Limb (tissue), 2 donors: Measurements from ENCODE around the gene NPEPL1.
"Not testable (repeated sequence)": the region's sequence is repeated elsewhere in the genome, so short reads cannot be mapped to it uniquely, and the experiment has no call there.

ENCODE experiments used
- DNase-seq, 2 donors: peaks; one replicate each; pipeline ENCODE4 v3.0.0-alpha.2; 2016; ENCODE audit errors: extremely low spot score in 2 of 2

NPEPL1 gene

DNA sequence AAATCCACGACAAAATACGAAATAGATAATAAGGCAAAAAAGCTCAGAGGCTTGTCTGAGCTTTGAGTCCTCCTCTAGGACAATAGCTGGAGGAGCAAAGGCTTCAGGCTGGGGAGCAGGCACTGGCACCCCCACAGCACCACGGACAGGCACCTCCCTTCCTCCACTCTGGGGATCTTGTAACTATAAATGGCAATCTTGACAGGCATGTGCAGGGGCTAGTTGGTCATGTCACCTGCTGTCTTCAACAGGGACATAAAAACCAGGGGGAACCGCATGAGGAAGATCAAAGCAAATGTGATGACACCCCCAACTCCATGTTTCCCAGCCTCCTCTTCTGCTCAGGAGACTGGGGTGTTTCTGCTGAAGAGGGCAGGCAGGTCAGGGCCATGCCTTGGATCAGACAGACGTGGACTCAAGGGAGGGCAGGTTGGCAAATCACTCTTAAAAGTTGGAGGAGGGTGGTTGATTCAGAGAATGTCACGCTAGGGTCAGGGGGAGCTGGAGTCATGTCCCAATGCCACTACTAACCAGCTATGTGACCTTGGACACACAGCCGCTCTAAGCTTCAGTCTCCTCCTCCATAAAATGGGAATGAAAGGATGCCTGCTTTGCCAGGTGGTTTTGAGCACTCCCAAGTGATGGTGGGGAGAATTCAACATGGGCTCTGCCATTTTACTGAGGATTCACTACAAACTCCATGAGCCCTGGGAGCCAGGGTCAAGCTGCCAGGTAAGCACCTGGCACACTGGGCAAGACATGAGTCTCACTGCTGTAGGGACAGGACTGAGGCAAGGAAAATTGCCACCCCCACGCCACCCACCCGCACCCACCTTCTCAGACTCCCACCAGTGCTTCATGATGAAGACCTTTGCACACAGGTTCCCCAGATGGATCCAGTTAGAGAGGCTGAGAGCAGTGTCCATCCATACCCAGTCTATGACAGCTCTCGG is 48.0 kb downstream of the NPEPL1 start:
- no peak for DNase-seq

DNA sequence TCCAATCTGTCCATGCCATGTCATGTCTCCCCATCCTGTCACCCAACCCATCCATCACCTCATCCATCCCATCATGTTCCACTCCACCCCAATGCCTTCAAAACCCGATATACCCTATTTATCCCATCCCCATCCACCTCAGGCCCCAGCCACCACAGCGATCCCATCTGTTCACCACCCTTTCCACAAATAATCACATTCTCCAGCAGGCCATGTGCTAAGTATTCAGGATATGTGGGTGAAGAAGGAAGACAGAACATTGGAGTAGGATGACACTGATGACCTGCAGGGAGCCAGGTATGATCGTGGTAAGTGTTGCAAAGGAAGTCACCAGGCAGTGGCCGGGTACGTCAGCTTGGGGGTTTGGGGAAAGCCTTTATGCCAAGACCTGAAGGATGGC is 48.8 kb downstream of the NPEPL1 start:
- no peak for DNase-seq

DNA sequence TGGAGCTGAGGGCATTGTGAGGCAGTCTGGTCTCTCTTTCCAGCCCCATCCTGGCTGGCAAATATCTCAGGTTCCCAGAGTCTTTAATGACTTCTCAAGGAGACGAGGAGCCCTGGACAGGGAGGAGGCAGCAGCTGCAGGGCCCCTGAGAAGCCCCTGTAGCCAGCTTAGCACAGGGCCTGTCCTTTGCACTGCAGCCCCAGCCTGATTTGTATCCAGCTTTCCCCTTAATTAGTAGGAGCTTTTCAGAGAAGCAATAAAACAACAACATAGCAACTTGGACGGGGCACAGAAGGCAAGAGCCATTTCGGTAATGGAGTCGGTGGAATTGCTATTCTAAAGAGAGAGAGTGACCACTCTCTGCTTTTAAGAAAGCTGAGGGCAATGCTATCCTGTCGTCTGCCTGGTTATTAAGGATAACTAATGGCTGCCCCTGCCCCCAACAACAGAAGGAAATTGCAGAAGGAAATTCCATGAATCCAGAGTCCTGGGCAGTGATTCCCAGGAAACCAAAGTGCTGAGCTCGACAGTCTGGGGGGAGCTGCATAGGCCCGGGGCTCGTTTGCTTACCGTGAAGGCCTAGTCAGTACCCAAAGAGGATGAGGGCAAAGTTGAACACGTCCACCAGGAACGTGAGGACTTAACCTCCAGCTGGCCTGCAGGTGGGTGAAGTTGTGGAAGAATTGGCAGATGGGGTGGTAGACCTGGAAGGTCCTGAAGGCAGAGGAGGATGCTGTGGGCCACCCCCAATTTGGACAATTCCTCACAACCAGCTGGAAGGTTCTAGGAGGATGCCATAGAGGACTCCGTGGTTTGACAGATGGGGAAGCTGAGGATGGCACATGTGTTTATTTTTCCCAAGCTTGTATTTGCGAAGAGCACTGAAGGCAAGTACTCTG is 50.3 kb downstream of the NPEPL1 start:
- no peak for DNase-seq

DNA sequence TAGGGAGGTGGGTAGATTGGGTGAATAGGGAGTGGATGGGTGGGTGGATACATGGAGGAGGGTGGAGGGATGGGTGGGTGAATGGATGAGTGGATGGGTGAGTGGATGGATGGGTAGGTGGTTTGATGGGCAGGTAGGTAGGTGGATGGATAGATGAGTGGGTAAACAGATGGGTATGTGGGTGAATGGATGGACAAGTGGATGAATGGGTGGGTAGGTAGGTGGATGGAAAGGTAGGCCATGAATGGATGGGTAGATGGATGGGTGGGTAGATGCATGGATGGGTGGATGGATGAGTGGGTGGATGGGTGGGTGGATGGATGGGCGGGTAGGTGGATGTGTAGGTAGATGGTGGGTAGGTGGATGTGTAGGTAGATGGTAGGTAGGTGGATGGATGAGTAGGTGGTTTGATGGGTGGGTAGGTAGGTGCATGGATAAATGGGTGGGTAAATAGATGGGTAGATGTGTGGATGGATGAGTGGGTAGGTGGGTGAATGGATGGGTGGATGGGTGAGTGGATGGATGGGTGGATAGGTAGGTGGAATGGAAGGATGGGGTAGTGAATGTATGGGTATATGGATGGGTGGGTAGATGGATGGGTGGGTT is 51.4 kb downstream of the NPEPL1 start:
- DNase-seq, result no peak

DNA sequence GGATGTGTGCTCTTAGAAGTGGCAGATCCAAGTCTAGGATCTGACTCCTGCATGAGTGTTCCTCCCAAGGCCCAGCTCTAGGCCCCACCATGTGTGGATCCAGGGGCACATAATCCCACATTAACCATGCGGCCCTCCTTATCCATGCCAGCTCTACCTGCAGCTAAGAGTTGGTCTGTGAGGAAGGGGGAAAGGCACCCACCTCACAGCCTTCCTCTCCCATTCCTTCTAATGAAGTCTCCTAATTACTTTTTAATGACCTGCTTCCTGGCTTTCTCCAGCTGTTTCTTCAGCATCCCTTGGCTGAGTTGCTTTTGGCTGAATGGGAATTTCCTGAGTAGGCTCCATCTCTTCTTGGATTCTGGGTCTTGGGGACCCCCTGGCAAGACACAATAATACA is 52.2 kb downstream of the NPEPL1 start:
- DNase-seq, result no peak

DNA sequence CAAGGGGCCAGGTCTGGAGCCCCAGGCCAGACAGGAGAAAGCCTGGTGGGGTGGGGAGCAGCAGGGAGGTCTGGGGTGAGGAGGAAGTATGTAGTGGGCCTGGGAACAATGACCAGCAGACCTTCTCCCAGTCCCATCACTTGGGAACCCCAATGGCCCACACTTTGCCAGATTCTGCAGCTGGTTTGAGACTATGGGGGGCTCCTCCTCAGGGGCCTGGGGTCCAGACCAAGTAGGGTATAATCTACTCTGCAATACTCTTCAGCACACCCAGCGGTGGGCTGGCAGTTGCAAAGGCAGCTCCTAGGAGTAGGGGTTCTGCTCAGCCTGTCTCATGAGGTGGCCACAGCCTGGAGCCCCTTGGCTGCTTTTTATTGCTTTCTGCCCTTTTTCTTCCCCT is 52.8 kb downstream of the NPEPL1 start:
- no peak for DNase-seq

DNA sequence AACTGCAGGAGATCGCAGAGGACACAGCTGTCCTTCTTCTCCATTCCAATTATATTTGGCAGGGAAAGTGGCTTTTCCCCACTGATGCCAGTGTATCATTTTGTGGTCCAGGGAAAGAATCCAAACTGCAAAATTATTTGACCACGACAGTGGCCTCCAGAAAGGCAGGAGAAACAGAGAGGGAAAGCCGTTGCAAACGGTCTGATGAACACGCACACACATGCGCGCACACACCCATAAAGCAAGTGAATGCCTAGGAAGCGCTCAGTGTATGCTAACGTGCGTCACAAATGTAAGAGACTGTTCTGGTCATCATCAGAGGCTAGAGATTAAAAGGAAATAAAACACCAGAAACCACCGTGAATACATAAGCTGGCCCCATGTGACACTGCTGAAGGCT is 54.0 kb downstream of the NPEPL1 start:
- DNase-seq, result peak in 1 of 2 donors; percentile 45

DNA sequence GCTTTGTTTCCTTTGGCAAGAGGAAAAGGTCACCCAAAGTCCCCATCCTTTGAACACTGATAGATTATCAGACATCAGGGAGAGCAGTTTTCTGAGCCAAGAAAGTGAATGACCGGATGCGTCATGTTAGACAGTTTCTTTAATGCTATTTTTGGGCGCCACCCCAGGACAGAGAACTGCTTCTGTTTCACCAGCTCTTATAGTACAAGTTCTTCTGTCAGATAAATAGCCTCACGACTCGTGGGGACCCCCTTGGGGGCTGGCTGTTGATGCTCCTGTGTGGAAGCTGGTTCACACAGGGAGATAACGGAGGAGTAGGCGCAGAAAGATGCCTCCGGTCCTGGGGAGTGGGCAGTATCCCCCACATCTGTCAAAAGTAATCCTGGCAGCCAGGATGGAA is 54.6 kb downstream of the NPEPL1 start:
- no peak for DNase-seq

DNA sequence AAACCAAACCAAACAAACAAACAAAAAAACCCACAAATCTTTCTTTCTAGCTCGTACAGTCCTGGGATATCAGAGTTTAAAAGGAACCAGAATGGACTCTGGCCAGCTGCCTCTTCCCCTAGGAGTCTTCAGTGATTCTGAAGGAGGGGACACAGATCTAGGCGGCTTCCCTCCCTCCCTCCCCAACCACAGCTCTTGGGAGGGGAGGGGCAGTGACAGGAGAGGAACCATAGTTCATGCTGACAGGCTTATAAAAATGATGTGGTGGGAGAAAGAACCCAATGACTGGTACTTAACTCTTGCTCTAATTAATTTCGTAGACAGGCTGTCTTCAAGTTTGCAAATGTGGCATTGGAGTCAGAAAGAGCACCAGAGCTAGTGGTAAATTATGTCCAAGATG is 56.0 kb downstream of the NPEPL1 start:
- DNase-seq, result no peak

DNA sequence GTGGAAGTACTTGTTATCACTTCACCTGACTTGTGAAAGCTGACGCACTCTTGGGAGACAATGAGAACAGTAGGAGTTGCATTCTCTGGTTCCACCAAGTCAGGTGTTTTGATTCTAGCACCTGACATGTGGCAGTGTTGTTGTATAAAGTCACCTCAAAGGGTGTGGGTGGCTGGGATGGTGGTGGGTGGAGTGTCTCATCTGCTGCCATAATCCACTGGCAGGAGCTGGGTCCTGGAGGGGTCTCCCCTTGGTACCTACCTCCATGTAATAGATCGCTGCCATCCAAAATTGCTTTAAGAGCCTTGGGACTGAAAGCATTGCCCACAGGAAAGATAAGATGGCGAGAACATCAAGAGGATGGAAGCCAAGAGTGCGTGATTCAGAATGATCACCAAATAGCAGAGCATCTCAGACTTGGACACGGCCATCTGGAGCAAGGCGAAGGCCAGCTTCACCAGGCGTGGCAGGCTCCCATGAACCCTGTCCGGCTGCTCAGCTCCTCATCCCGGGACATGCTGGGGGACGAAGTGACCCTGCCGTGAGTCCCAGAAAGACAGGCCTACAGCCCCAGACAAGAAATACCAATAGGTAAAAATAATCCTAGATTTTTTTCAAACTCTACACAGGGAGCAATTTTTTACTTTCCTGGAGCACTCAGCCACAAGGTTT is 56.6 kb downstream of the NPEPL1 start:
- DNase-seq, result no peak

DNA sequence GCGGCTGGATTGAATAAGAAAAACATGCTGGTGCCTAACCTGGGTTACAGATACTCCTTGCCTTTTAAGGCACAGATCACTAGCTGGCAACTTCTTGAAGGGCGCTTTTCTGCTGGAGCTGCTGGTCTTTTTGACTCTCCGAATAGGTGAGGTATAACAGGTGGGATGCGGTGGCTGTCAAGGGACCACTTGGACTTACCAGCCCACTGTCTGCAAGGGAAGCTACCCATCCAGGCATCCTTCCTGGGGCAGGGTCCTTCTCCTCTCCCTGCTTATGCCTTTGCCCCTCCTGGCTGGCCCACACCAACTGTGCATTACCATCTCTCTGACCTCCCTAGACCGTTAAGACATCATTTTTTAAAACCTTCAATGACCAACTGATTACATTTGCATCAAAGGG is 57.4 kb downstream of the NPEPL1 start:
- DNase-seq, result no peak

DNA sequence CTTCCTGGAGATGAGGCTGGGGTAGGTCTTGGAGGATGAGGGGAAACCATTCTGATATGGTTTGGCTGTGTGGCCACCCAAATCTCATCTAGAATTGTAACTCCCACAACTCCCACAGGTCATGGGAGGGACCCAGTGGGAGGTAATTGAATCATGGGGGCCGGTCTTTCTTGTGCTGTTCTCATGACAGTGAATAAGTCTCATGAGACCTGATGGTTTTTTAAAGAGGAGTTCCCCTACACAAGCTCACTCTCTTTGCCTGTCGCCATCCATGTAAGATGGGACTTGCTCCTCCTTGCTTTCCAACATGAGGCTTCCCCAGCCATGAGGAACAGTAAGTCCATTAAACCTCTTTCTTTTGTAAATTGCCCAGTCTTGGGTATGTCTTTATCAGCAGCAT is 58.1 kb downstream of the NPEPL1 start:
- not testable (repeated sequence) for DNase-seq

DNA sequence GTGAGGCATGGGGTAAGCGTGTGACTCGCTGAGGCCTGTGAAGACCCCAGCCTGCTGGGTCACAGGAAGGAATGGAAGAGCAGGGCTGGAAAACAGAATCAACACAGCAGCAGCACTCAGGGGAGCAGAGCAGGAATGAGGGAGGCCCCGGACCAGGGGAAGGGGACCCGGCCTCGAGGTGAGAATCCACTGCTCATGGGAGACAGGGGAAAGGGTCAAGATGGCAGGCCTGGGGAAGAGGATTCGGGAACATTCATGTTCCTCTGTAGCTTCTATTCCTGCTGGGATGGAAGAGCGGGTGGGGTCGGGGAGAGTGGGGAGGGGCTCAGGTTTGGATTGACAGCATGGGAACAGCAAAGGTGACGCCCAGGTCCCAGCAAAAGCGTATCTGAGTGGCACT is 59.4 kb downstream of the NPEPL1 start:
- DNase-seq, result no peak

DNA sequence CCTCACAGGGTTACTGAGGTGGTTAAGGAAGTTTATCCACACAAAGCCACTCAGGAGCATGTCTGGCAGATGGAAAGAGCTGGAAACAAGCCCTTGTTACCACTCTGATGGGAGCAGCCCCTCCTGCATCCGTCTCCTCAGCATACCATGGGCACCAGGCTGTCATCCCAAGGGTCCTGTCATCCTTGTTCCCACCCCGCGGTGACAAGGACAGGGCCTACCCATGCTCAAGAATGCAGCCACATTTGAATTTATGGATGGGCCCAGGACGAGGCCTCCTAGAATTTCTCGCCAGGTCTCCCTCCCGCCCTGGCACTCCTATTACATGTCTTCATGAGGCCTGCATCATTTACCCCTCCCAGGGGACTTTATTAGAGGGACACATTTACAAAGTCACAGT is 60.0 kb downstream of the NPEPL1 start:
- no peak for DNase-seq

DNA sequence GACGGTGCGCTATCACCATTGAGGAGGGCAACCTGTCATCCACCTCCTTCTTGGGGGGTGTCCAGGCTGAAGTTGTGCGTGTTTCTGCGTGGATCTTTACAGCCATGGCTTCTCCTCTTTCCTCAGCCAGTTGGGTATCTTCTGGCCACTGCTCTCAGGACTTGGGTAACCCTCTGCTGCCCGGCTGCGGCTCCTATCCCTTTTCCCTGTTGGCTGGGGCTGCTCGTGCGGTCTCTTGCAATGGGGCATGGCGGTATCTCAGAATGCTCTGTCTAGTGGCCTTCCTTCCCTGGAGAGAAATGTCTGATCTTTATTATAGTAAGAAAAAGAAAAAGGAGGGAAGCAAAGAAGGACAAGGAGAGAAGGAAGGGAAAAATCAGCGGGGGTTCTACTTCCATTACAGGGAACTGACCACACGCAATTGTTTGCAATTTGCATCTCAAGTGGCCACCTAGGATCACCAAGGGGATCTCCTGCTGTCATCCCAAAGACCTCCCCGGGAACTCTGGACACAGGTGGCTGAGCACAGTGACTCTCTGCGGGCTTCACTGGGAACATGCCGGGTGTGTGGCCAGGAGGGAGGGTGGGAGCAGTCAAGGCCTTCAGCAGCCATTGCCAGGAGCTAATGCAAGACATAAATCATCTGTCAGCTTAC is 60.8 kb downstream of the NPEPL1 start:
- DNase-seq, result no peak

DNA sequence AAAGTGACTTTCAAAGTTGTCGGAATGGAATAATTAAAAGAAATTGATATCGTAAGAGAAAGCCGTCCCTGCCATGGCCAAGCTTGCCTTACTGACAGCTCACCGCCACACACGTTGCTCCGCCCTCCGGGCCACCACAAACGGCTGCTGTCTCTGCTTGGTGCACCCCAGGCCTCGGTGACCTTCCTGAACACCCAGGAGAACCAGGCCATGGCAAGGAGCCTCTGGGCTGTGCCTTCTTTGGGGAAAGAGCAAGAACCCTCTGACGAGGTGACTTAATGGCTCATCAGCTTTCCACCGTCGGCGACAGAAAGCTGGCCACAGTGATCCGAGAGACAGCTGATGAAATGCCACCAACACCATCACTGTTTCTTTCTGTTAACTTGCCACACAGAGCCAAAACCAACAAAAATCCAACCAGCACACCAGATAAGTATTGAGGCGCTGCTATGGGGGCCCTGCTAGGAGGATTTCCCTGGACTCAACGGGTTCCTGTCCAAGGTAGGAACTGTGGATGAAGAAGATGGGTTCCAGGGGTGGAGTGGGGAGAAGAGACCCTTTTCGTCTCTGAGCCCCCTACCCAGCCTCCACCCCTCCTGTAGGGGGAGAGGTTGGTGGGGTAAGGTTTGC is 61.4 kb downstream of the NPEPL1 start:
- no peak for DNase-seq

DNA sequence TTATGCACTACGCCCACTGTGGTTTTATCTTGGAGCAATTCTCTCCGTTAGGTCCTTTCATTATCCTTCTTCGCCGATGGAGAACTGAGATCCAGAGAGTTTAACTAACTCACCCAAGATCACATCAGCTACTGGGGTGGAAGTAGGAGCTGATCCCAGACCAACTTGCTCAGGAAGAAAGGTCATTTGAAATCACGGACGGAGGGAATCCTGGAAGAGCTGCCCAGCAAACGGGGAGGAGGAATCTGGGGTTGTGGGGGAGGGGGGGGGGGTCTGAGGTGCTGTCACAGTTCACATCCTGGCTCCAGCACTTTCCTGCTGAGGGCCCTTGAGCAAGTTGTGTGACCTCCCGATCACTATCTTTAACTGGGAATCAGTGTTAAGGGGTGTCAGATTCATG is 62.0 kb downstream of the NPEPL1 start:
- DNase-seq, result no peak

DNA sequence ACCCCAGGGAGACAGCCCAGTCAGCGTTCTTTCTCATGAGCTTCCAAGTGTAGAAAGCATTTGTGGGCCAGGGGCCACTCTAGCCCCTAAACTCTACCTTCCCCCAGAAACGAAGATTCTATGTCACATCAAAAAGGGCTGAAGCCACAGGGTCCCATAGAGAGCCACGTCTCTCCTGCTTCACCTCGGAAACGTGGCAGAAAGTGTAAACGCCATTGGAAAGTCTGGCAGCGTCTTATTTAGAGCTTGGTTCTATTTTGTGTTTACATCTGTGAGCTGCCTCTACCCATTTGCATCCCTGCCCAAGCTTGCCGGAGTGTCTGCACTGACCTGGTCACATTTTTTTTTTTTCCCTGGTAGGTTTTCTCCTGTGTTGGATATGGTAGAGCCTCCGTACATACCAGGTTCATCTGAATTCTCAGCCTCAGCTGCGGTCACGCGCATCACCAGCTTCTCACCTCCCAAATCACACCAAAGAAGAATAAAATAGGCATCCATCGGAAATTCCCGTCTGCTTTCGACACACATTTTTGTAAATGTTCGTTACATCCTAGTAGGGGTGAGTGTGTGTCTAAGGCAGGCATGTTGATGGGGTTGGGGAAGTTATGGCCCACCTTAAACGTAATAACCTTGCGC is 62.6 kb downstream of the NPEPL1 start:
- no peak for DNase-seq

DNA sequence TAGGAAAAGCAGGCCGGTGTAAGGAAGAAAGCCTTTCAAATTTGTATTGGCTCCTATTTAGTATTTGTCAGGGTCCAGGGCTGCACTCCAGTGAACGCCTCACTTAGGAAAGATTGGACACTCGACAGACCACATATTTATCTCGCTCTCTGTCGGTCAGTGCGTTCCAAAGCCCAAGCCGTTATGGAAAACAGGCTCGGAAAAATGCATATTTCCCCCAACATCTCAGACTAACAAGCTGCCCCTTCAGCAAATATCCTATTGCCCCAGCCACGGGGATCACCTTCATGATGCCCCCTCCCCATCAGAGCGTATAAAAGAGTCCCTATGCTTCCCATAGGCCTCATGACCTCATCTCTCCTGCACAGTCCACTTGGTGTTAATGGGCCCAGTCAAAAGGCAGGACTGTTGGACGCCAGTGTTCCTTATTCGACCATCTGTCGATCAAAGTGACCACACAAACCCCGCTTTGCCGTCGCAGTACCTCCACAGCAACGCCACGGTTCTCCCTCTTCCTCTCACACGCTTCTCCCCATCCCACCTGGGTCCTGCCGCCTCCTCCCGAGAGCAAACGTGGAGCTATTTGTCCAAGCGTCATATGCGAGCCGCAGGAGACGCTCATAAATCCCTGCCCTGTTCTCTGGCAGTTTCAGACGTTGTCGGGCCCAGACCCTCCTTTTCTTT is 63.3 kb downstream of the NPEPL1 start:
- peak; percentile 50 to 58 for DNase-seq

DNA sequence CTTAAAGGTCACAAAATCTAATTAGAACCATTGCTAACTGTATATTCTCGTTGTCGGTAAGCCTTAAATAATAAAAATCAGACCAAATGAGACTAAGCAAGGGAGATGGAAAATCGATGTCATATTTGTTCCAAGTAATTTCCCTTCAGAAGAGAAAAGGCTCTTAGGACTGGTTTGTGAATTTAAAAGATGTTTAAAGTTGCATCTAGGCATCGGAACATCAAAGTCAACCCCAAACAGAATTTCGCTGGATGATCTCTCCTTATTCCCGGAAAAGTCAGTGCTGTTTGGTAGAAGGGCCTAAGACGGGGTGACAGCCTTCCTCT is 63.8 kb downstream of the NPEPL1 start:
- DNase-seq, result peak in 1 of 2 donors; percentile 43
